K562 (cell line): ENCODE measurements around the gene KANK2. TPM values are rescaled to one million over a fixed set of nuclear protein-coding genes. Genes with fewer than 3 reads are reported as not detected.

Experiments
- ARID1B ChIP-seq: fragments of 450-650 bp; IDR thresholded peaks from 2 replicates; pipeline ENCODE4 v1.6.1; 2016; ENCODE audit warnings: antibody characterized with exemption, mild to moderate bottlenecking, inconsistent platforms
- ATF7 ChIP-seq: fragments of 450-650 bp; IDR thresholded peaks from 2 replicates; pipeline ENCODE4 v1.7.1; 2014; ENCODE audit warnings: mild to moderate bottlenecking, moderate library complexity
- CAMTA2 ChIP-seq: fragments of 250-450 bp; sonication (Bioruptor Pico); conservative IDR thresholded peaks from 2 replicates; pipeline ENCODE4 v1.5.1; 2022
- CBX3 ChIP-seq, 2 experiments: IDR thresholded peaks; 1 replicate in 1 of 2; 2 replicates in 1 of 2; pipeline ENCODE4 v1.6.1; 2012; ENCODE audit warnings: inconsistent platforms in 2 of 2, low read length in 2 of 2, borderline replicate concordance in 1 of 2, control low read depth in 1 of 2
- JUN ChIP-seq, 2 experiments: sonication (generic) in 1 of 2; formaldehyde crosslinking in 1 of 2; IDR thresholded peaks; 2 replicates each; pipeline versions ENCODE4 v1.6.1 to v1.8.0; 2012 to 2022; ENCODE audit warnings: borderline replicate concordance in 2 of 2, mild to moderate bottlenecking in 2 of 2, improper control_type of control experiment in 1 of 2, low read depth in 1 of 2, low read length in 1 of 2, missing genetic modification reagents in 1 of 2
- L3MBTL2 ChIP-seq: fragments of 450-650 bp; IDR thresholded peaks from 2 replicates; pipeline ENCODE4 v1.6.1; 2016; ENCODE audit warnings: mild to moderate bottlenecking, moderate library complexity
- MCM3 ChIP-seq: fragments of 450-650 bp; IDR thresholded peaks from 2 replicates; pipeline ENCODE4 v1.6.1; 2016
- NBN ChIP-seq: fragments of 450-650 bp; IDR thresholded peaks from 2 replicates; pipeline ENCODE4 v1.6.1; 2016; ENCODE audit warnings: low read depth, mild to moderate bottlenecking
- TAL1 ChIP-seq: fragments of 450-650 bp; IDR thresholded peaks from 2 replicates; pipeline ENCODE4 v1.6.1; 2016; ENCODE audit warnings: mild to moderate bottlenecking
- TEAD4 ChIP-seq, 2 experiments: sonication (generic) in 1 of 2; formaldehyde crosslinking in 1 of 2; IDR thresholded peaks; 2 replicates each; pipeline versions ENCODE4 v1.6.1 to v1.8.0; 2012 to 2022; ENCODE audit warnings: borderline replicate concordance in 1 of 2, inconsistent platforms in 1 of 2, low read length in 1 of 2, mild to moderate bottlenecking in 1 of 2, missing genetic modification reagents in 1 of 2
- YY1 ChIP-seq, 3 experiments: IDR thresholded peaks; 2 replicates each; pipeline ENCODE4 v1.6.1; 2011; ENCODE audit warnings: low read length in 2 of 3, mild to moderate bottlenecking in 2 of 3, moderate library complexity in 2 of 3, borderline replicate concordance in 1 of 3, control low read depth in 1 of 3, low read depth in 1 of 3; ENCODE audit not compliant: insufficient read depth in 3 of 3, insufficient replicate concordance in 2 of 3, control insufficient read depth in 1 of 3, insufficient read length in 1 of 3; ENCODE audit errors: extremely low read depth in 1 of 3
- ZFPM2 ChIP-seq: fragments of 250-450 bp; sonication (Bioruptor Pico); IDR thresholded peaks from 2 replicates; pipeline ENCODE4 v1.5.1; 2022; ENCODE audit warnings: mild to moderate bottlenecking
- ZNF146 ChIP-seq: IDR thresholded peaks from one replicate; pipeline ENCODE4 v1.6.1; 2018; ENCODE audit warnings: missing compliant biosample characterization; ENCODE audit not compliant: unreplicated experiment
- ZNF263 ChIP-seq: sonication (generic); formaldehyde crosslinking; IDR thresholded peaks from 2 replicates; pipeline ENCODE4 v1.8.0; 2022; ENCODE audit warnings: mild to moderate bottlenecking, missing genetic modification reagents, borderline replicate concordance
- ZNF551 ChIP-seq: fragments of 250-450 bp; sonication (Bioruptor Pico); IDR thresholded peaks from 2 replicates; pipeline ENCODE4 v1.5.0; 2021; ENCODE audit warnings: mild to moderate bottlenecking, moderate library complexity
- ZNF717 ChIP-seq: fragments of 250-450 bp; sonication (Bioruptor Pico); IDR thresholded peaks from 2 replicates; pipeline ENCODE4 v1.5.0; 2021
- polyA plus RNA-seq, 8 experiments: library from polyadenylated mRNA; depleted of rRNA in 4 of 8; stranded (reverse) in 5 of 8; unstranded in 3 of 8; fragments of >200 nt; fragmentation: Nextera tagmentation in 2 of 8; fragmentation: Illumina TruSeq in 1 of 8; extraction: Ambion mirVana in 2 of 8; extraction: Trizol in 1 of 8; gene quantifications; 2 replicates each; pipeline versions ENCODE4 v1.2.1 to v1.2.3, GENCODE V29; 2011 to 2014; ENCODE audit warnings: inconsistent platforms in 1 of 8, missing spikeins in 1 of 8
- total RNA-seq, 7 experiments: library from RNA; depleted of rRNA in 6 of 7; stranded (reverse); fragments of >200 nt in 6 of 7; fragmentation: Illumina TruSeq in 2 of 7; extraction: Trizol in 2 of 7; gene quantifications; 2 replicates each; pipeline versions ENCODE4 v1.2.1 to v1.2.3, GENCODE V29; 2011 to 2021; ENCODE audit warnings: low replicate concordance in 1 of 7
- TF ChIP-seq, protein P1 (sequence below): fragments of 450-650 bp; formaldehyde crosslinking; IDR thresholded peaks from 2 replicates; pipeline ENCODE4 v1.4.0; 2020; ENCODE audit warnings: mild to moderate bottlenecking, mixed read lengths
- TF ChIP-seq, protein P2 (sequence below): fragments of 250-450 bp; sonication (Bioruptor Pico); IDR thresholded peaks from 2 replicates; pipeline ENCODE4 v1.5.1; 2021; ENCODE audit warnings: mild to moderate bottlenecking
- TF ChIP-seq, protein P3 (sequence below), 3 experiments: fragments of 200-800 bp in 1 of 3; fragments of 250-450 bp in 1 of 3; fragments of 450-650 bp in 1 of 3; sonication (Bioruptor Pico) in 1 of 3; sonication (Bioruptor generic) in 1 of 3; formaldehyde crosslinking in 1 of 3; IDR thresholded peaks; 2 replicates each; pipeline versions ENCODE4 v1.6.1 to v1.8.0; 2016 to 2022; ENCODE audit warnings: mild to moderate bottlenecking in 2 of 3, missing genetic modification characterization in 2 of 3, missing compliant biosample characterization in 1 of 3, moderate library complexity in 1 of 3
- TF ChIP-seq, protein P4 (sequence below): fragments of 250-450 bp; sonication (Bioruptor Pico); IDR thresholded peaks from 2 replicates; pipeline ENCODE4 v1.5.0; 2021

Gene KANK2
- total and polyA plus RNA-seq, 9 of the 15 experiments (the other 6 are each of a cell fraction or from before 2014, with no cell fraction given), result 4.4 to 47.8 (median 21.3) TPM

DNA sequence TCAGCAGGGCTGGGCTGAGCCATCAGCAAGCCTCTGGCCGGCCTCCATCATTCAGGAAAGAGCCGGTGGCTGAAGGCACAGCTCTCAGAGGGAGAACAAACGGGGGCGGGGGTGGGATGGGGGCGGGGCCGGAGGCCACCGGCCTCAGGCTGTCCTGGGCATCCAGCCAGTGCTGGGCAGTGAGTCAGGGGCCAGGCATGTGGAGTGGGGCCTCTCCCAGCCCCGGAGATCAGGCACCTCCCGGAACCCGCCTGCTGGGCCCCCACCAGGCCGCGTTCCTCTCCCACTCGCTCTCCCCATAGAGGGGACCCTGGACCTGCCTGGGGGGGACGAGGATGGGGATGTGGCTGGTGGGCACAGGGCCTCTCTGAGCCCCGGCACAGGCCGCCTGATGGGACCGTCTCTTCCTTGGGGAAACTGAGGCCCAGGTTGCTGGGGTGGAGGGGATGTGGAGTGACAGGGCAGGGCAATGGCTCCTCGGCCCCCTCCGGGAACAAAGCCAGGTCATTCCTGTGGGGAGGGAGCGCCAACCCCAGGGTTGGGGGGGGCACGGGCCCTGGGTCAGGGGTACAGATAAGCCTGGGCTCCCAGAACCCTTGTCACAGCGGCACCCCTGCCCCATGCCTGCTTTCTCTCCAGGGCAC, 54.7 kb downstream of the KANK2 start (continued):
- peak in 2 of 3 experiments; percentile 13 to 41 for TF ChIP-seq YY1 (IDR thresholded peaks at IDR 0.05; ENCODE audit: borderline replicate concordance in 1 of 3, control insufficient read depth in 1 of 3, extremely low read depth in 1 of 3, insufficient read depth in 3 of 3, insufficient read length in 1 of 3, insufficient replicate concordance in 2 of 3, low read depth in 1 of 3, low read length in 2 of 3)
- TF ChIP-seq, protein P1, sequence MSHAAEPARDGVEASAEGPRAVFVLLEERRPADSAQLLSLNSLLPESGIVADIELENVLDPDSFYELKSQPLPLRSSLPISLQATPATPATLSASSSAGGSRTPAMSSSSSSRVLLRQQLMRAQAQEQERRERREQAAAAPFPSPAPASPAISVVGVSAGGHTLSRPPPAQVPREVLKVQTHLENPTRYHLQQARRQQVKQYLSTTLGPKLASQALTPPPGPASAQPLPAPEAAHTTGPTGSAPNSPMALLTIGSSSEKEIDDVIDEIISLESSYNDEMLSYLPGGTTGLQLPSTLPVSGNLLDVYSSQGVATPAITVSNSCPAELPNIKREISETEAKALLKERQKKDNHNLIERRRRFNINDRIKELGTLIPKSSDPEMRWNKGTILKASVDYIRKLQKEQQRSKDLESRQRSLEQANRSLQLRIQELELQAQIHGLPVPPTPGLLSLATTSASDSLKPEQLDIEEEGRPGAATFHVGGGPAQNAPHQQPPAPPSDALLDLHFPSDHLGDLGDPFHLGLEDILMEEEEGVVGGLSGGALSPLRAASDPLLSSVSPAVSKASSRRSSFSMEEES (CRISPR knock-in tag), result no peak
- TF ChIP-seq ATF7, result no peak
- TF ChIP-seq TEAD4 (IDR thresholded peaks at IDR 0.05; ENCODE audit: low read length), result peak; percentile 67
- TF ChIP-seq TEAD4 (CRISPR knock-in tag; IDR thresholded peaks at IDR 0.05; ENCODE audit: borderline replicate concordance), result no peak
- peak; percentile 47 for TF ChIP-seq ARID1B
- TF ChIP-seq ZNF551 (CRISPR knock-in tag), result no peak
- no peak for TF ChIP-seq NBN
- TF ChIP-seq, protein P2, sequence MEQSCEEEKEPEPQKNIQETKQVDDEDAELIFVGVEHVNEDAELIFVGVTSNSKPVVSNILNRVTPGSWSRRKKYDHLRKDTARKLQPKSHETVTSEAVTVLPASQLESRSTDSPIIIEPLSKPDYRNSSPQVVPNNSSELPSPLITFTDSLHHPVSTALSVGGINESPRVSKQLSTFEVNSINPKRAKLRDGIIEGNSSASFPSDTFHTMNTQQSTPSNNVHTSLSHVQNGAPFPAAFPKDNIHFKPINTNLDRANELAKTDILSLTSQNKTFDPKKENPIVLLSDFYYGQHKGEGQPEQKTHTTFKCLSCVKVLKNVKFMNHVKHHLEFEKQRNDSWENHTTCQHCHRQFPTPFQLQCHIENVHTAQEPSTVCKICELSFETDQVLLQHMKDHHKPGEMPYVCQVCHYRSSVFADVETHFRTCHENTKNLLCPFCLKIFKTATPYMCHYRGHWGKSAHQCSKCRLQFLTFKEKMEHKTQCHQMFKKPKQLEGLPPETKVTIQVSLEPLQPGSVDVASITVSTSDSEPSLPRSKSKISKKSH (CRISPR knock-in tag), result no peak
- TF ChIP-seq JUN (IDR thresholded peaks at IDR 0.05; ENCODE audit: borderline replicate concordance, low read depth, low read length), result peak; percentile 69
- no peak for TF ChIP-seq JUN (CRISPR knock-in tag; IDR thresholded peaks at IDR 0.05; ENCODE audit: borderline replicate concordance)
- TF ChIP-seq, protein P3, sequence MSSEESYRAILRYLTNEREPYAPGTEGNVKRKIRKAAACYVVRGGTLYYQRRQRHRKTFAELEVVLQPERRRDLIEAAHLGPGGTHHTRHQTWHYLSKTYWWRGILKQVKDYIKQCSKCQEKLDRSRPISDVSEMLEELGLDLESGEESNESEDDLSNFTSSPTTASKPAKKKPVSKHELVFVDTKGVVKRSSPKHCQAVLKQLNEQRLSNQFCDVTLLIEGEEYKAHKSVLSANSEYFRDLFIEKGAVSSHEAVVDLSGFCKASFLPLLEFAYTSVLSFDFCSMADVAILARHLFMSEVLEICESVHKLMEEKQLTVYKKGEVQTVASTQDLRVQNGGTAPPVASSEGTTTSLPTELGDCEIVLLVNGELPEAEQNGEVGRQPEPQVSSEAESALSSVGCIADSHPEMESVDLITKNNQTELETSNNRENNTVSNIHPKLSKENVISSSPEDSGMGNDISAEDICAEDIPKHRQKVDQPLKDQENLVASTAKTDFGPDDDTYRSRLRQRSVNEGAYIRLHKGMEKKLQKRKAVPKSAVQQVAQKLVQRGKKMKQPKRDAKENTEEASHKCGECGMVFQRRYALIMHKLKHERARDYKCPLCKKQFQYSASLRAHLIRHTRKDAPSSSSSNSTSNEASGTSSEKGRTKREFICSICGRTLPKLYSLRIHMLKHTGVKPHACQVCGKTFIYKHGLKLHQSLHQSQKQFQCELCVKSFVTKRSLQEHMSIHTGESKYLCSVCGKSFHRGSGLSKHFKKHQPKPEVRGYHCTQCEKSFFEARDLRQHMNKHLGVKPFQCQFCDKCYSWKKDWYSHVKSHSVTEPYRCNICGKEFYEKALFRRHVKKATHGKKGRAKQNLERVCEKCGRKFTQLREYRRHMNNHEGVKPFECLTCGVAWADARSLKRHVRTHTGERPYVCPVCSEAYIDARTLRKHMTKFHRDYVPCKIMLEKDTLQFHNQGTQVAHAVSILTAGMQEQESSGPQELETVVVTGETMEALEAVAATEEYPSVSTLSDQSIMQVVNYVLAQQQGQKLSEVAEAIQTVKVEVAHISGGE (CRISPR knock-in tag; IDR thresholded peaks at IDR 0.05), result 0 out of 6 replicates have a peak, but pooled peaks of 1 of the 3 experiments have one; percentile 17
- no peak for TF ChIP-seq ZNF717 (CRISPR knock-in tag)
- no peak for TF ChIP-seq MCM3
- no peak for TF ChIP-seq CBX3 (IDR thresholded peaks at IDR 0.05; ENCODE audit: borderline replicate concordance in 1 of 2, low read length in 2 of 2)
- no peak for TF ChIP-seq L3MBTL2
- TF ChIP-seq ZNF146, result no peak
- TF ChIP-seq, protein P4, sequence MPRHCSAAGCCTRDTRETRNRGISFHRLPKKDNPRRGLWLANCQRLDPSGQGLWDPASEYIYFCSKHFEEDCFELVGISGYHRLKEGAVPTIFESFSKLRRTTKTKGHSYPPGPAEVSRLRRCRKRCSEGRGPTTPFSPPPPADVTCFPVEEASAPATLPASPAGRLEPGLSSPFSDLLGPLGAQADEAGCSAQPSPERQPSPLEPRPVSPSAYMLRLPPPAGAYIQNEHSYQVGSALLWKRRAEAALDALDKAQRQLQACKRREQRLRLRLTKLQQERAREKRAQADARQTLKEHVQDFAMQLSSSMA (CRISPR knock-in tag), result no peak
- no peak for TF ChIP-seq ZNF263 (CRISPR knock-in tag)
- TF ChIP-seq CAMTA2 (CRISPR knock-in tag), result no peak
- no peak for TF ChIP-seq ZFPM2 (CRISPR knock-in tag)
- no peak for TF ChIP-seq TAL1
